ENCODE results near the gene VSIG10L2. TPM values are rescaled to one million over a fixed set of nuclear protein-coding genes. Genes with fewer than 3 reads are reported as not detected.

The VSIG10L2 gene
- total RNA-seq, 1 experiment from 2014 or later, result not detected

GRCh38 chr11:125992893-125993292 lies 47.0 kb downstream of the VSIG10L2 start:
- no peak overlapping the region for H3K4me3 ChIP-seq (replicated peaks in 1 of 2; ENCODE audit: low read depth in 1 of 2, low read length in 2 of 2)
- ChIA-PET CTCF (no interaction called here), RAD21 (ENCODE audit: low non-redundant PET in 1 of 2, low total read pairs in 2 of 2, uncharacterized antibody in 2 of 2, unreplicated experiment in 2 of 2) (no interaction called here), POLR2A (no interaction called here)
- H4K20me1 ChIP-seq (ENCODE audit: insufficient read depth), result no peaks in the 10 kb centered on the region
- H3K4me2 ChIP-seq (ENCODE audit: low read length), result no peak overlapping the region
- H2AFZ ChIP-seq (ENCODE audit: low read depth, low read length, poor library complexity, severe bottlenecking), result no peak overlapping the region
- H3K9ac ChIP-seq (ENCODE audit: low read length), result no peak overlapping the region
- H3K9me3 ChIP-seq (ENCODE audit: control insufficient read depth in 1 of 2, insufficient read depth in 1 of 2, low read depth in 1 of 2, low read length in 2 of 2), result no peaks in the 10 kb centered on the region
- no TSS peak for BruUV-seq (replicated peaks)
- no peaks in the 10 kb centered on the region for H3K79me2 ChIP-seq (ENCODE audit: insufficient read depth, low read length)
- H3K36me3 ChIP-seq (ENCODE audit: control insufficient read depth in 1 of 2, insufficient read depth in 2 of 2, low read length in 2 of 2), result 0 out of 4 replicates have a peak, but pooled peaks cover 0 to 2% of the 10 kb centered on the region in 2 experiments
- TF ChIP-seq SRF (IDR thresholded peaks at IDR 0.05; ENCODE audit: low read depth), result no peak
- TF ChIP-seq EGR1 (IDR thresholded peaks at IDR 0.05; ENCODE audit: low read depth), result no peak
- no peak for TF ChIP-seq FOSL1 (IDR thresholded peaks at IDR 0.05; ENCODE audit: low read depth)
- TF ChIP-seq POLR2AphosphoS5 (IDR thresholded peaks at IDR 0.05; ENCODE audit: low read depth, low read length), result no peak
- no peak for TF ChIP-seq MAX (IDR thresholded peaks at IDR 0.05)
- no peak for TF ChIP-seq YY1 (IDR thresholded peaks at IDR 0.05; ENCODE audit: extremely low read depth, insufficient replicate concordance, low read depth, low read length)
- no peak for TF ChIP-seq POLR2A (IDR thresholded peaks at IDR 0.05; ENCODE audit: borderline replicate concordance, extremely low read depth, insufficient read depth, insufficient read length)
- no peak for TF ChIP-seq CEBPB (IDR thresholded peaks at IDR 0.05; ENCODE audit: low read depth)
- no peak for TF ChIP-seq ZFX (IDR thresholded peaks at IDR 0.05)
- TF ChIP-seq SIN3A (IDR thresholded peaks at IDR 0.05; ENCODE audit: low read depth), result no peak
- TF ChIP-seq CTCF (IDR thresholded peaks at IDR 0.05 in 2 of 3, conservative IDR thresholded peaks at IDR 0.05 in 1 of 3; ENCODE audit: borderline replicate concordance in 1 of 3, insufficient read depth in 1 of 3, low read depth in 2 of 3, low read length in 2 of 3), result no peak
- no peak for TF ChIP-seq REST (IDR thresholded peaks at IDR 0.05; ENCODE audit: low read depth)
- ATAC-seq (no peak), DNase-seq (ENCODE audit: low read depth, low spot score) (no peak)
- H3K4me1 ChIP-seq (ENCODE audit: control insufficient read depth in 1 of 2, insufficient read depth in 2 of 2, low read length in 2 of 2), result no peaks in the 10 kb centered on the region
- intact Hi-C loops (cut with micrococcal nuclease), result no loop called here
- H3K27me3 ChIP-seq (ENCODE audit: insufficient read depth, low read length), result no peaks in the 10 kb centered on the region
- H3K9me2 ChIP-seq (ENCODE audit: insufficient read depth), result no peaks in the 10 kb centered on the region
- no peak overlapping the region for H3K27ac ChIP-seq (ENCODE audit: low read depth, low read length)
